Smooth muscle cell (in vitro differentiated cells): Measurements from ENCODE around the gene INHBA. TPM values are rescaled to one million over a fixed set of nuclear protein-coding genes. Genes with fewer than 3 reads are reported as not detected.
A peak's percentile ranks its signal among the peaks of the same experiment; 100 is the strongest.

Source experiments
- DNase-seq: peaks from one replicate; lab custom pipeline; 2025; ENCODE audit not compliant: unreplicated experiment; lab: John Stamatoyannopoulos, UW
- H2AFZ ChIP-seq: fragments of 200-600 bp; sonication (generic); 2 replicates; pipeline ENCODE4 v1.6.0; 2016; ENCODE audit warnings: antibody characterized with exemption, low read depth, mild to moderate bottlenecking
- H3F3A ChIP-seq: fragments of 200-600 bp; sonication (generic); 2 replicates; pipeline ENCODE4 v1.6.0; 2017; ENCODE audit warnings: antibody characterized with exemption, low read depth
- H3K27ac ChIP-seq: fragments of 200-600 bp; sonication (generic); 2 replicates; pipeline ENCODE4 v1.5.1; 2016; ENCODE audit warnings: low read depth, mild to moderate bottlenecking
- H3K27me3 ChIP-seq: fragments of 200-600 bp; sonication (generic); 2 replicates; pipeline ENCODE4 v1.6.1; 2016; ENCODE audit warnings: low read depth, mild to moderate bottlenecking
- H3K36me3 ChIP-seq: fragments of 200-600 bp; sonication (generic); 2 replicates; pipeline ENCODE4 v1.5.1; 2016; ENCODE audit warnings: low read depth
- H3K4me1 ChIP-seq: fragments of 200-600 bp; sonication (generic); 2 replicates; pipeline ENCODE4 v1.5.1; 2016; ENCODE audit warnings: low read depth
- H3K4me2 ChIP-seq: fragments of 200-600 bp; sonication (generic); 2 replicates; pipeline ENCODE4 v1.6.0; 2016; ENCODE audit warnings: mild to moderate bottlenecking
- H3K4me3 ChIP-seq: fragments of 200-600 bp; sonication (generic); 2 replicates; pipeline ENCODE4 v1.5.1; 2016; ENCODE audit warnings: mild to moderate bottlenecking
- H3K79me2 ChIP-seq: fragments of 200-600 bp; sonication (generic); 2 replicates; pipeline ENCODE4 v1.6.0; 2016; ENCODE audit warnings: low read depth, mild to moderate bottlenecking
- H3K9ac ChIP-seq: fragments of 200-600 bp; sonication (generic); 2 replicates; pipeline ENCODE4 v1.6.0; 2016; ENCODE audit warnings: low read depth
- H3K9me3 ChIP-seq: fragments of 200-600 bp; sonication (generic); replicated peaks from 2 replicates; pipeline ENCODE4 v1.5.1; 2016; ENCODE audit warnings: low read depth
- H4K20me1 ChIP-seq: fragments of 200-600 bp; sonication (generic); 2 replicates; pipeline ENCODE4 v1.6.0; 2016; ENCODE audit warnings: low read depth
- CTCF ChIP-seq: fragments of 200-600 bp; sonication (generic); IDR thresholded peaks from 2 replicates; pipeline ENCODE4 v1.5.1; 2017; ENCODE audit warnings: borderline replicate concordance, mild to moderate bottlenecking, antibody characterized with exemption; ENCODE audit not compliant: insufficient read depth, poor library complexity, severe bottlenecking
- WGBS: methylation state at CpG from one replicate; pipeline ENCODE4 v1.1.7; 2016; ENCODE audit warnings: low lambda C conversion rate; 5-methylcytosine and 5-hydroxymethylcytosine counted together
- polyA plus RNA-seq: library from polyadenylated mRNA; unstranded; fragments of >200 nt; fragmentation: Nextera tagmentation; extraction: Ambion mirVana; gene quantifications from 2 replicates; pipeline ENCODE4 v1.2.1, GENCODE V29; 2016
- total RNA-seq: library from RNA; depleted of rRNA; stranded (reverse); fragments of >200 nt; gene quantifications from 2 replicates; pipeline ENCODE4 v1.2.3, GENCODE V29; 2014

The INHBA gene
- total and polyA plus RNA-seq, 2 experiments from 2014 or later = 257 to 326 TPM

- Histone ChIP-seq H3F3A (peaks cover 28% of the 10 kb centered on the region), H3K4me3 (peak overlapping the region; percentile 55), H3K27me3 (no peaks in the 10 kb centered on the region), H3K79me2 (peaks cover 96% of the 10 kb centered on the region), H3K9me3 (no peaks in the 10 kb centered on the region), H4K20me1 (peaks cover 89% of the 10 kb centered on the region), H3K4me1 (peaks cover 18% of the 10 kb centered on the region), H3K9ac (peak overlapping the region; percentile 85), H3K4me2 (peak overlapping the region; percentile 89), H2AFZ (peak overlapping the region; percentile 9), H3K36me3 (peaks cover 3% of the 10 kb centered on the region), H3K27ac (peak overlapping the region; percentile 94)
- DNase-seq = no peak
- WGBS = 31% methylated on average over 13 of the region's 13 CpGs
- no peak for TF ChIP-seq CTCF
These were observed 7.1 kb downstream of the INHBA start for GRCh38 chr7:41695661-41696322.

DNA sequence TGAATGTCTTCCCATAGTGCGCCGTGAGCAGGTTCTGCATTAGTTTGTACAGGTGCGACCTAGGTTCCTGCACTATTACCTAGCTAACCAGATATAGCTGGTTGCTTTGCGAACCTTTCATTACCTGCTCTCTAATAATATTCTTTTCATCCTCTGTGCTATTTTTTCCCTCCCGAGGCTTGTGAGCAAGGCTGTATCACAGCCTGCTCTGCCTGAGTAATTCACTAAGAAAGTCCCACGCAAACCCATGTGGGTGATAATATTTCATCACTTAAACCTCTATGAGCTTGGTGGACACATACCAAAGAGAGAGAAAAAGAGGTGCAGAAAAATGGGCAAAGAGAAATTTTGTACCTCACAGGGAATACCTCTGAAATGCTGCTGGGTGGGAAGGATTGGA lies 8.4 kb downstream of the INHBA start:
- peaks cover 99% of the 10 kb centered on the region for H4K20me1 ChIP-seq
- H3K4me3 ChIP-seq = peak overlapping the region; percentile 55
- H3K27ac ChIP-seq = peak overlapping the region; percentile 94
- no peaks in the 10 kb centered on the region for H3K27me3 ChIP-seq
- no peak for TF ChIP-seq CTCF
- peaks cover 28% of the 10 kb centered on the region for H3F3A ChIP-seq
- H3K9me3 ChIP-seq = no peaks in the 10 kb centered on the region
- peak overlapping the region; percentile 89 for H3K4me2 ChIP-seq
- peaks cover 91% of the 10 kb centered on the region for H3K79me2 ChIP-seq
- no peak for DNase-seq
- H2AFZ ChIP-seq = no peak overlapping the region
- H3K36me3 ChIP-seq = peaks cover 3% of the 10 kb centered on the region
- WGBS = 74% methylated on average over 6 of the region's 6 CpGs
- H3K9ac ChIP-seq = peak overlapping the region; percentile 85
- H3K4me1 ChIP-seq = peaks cover 18% of the 10 kb centered on the region

DNA sequence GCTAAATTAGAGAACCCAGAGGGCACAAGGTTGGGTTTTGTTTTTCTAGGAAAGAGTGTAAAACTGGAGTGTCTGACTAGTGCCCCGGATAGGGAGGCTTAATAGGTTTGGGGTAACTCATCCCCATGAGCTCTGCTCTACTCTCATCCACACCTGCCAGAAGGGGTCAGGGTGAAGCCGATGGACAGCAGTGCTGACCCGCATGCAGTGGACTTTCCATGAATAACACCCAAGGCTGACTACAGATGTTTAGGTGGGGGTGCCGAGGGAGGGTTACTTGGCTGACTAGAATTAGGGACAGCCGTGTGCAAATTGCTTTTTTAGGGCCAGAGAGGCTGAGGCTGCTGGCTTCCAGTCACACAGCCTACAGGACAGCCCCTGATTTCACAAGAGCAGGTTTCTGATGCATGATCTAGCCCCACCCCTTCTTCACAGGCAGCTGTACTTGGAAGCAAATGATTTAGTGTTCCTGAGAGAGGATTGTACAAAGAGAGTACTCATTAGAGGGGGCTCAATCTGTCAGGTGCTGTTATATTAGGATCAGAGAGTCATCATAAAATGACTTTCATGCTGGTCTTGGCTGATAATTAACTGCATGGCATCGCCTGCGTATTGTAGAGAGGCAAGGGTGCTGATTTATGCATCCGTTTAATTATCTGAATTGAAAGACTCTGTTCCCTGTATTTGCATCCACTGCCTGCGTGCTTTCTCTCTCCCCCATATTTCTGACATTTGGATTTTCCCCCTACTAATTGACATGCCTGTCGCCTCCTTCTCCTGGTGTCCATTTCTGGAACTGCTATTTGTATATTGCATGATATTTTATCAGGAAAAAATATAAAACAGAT lies 9.5 kb downstream of the INHBA start:
- Histone ChIP-seq H3K4me2 (peak overlapping the region; percentile 89), H3K79me2 (peaks cover 79% of the 10 kb centered on the region), H3K27ac (peak overlapping the region; percentile 94), H3K9me3 (no peaks in the 10 kb centered on the region), H3K9ac (no peak overlapping the region), H3K4me1 (peaks cover 18% of the 10 kb centered on the region), H3K27me3 (no peaks in the 10 kb centered on the region), H2AFZ (no peak overlapping the region), H3F3A (peaks cover 24% of the 10 kb centered on the region), H4K20me1 (peaks cover 98% of the 10 kb centered on the region), H3K4me3 (peak overlapping the region; percentile 55), H3K36me3 (peaks cover 3% of the 10 kb centered on the region)
- DNase-seq = no peak
- TF ChIP-seq CTCF = peak; percentile 50
- 86% methylated on average over 10 of the region's 10 CpGs for WGBS
